GM12892 (cell line): ENCODE data around the gene GLCCI1.

Source experiments
- POLR2A ChIP-seq: IDR thresholded peaks from 2 replicates; pipeline ENCODE4 v1.6.1; 2011; ENCODE audit warnings: low read depth, low read length, control low read depth
- TAF1 ChIP-seq: IDR thresholded peaks from 2 replicates; pipeline ENCODE4 v1.6.1; 2011; ENCODE audit warnings: low read depth, mild to moderate bottlenecking, control low read depth, low read length, borderline replicate concordance

DNA sequence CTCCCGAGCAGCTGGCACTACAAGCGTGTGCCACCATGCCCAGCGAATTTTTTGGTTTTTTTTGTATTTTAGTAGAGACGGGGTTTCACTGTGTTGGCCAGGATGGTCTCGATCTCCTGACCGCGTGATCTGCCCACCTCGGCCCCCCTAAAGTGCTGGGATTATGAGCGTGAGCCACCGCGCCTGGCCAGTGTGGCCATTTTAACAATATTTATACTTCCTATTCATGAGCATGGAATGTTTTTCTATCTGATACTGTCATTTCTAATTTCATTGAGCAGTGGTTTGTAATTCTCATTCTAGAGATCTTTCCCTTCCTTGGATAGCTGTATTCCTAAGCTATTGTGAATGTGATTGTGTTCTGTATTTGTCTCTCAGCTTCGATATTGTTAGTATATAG is 96.2 kb downstream of the GLCCI1 start:
- no peak for TF ChIP-seq POLR2A
- no peak for TF ChIP-seq TAF1
